H1 (cell line): Measurements from ENCODE around the gene SLC35F3. TPM values are rescaled to one million over a fixed set of nuclear protein-coding genes. Genes with fewer than 3 reads are reported as not detected.

ENCODE experiments used
- CTCF ChIA-PET: fragments of 300-600 bp; sonication (Branson Sonifier 250); formaldehyde crosslinking; loops from one replicate; lab custom pipeline; 2021; ENCODE audit not compliant: partially characterized antibody; lab: Charles Lee
- POLR2A ChIA-PET: fragments of 300-600 bp; sonication (Branson Sonifier 250); formaldehyde crosslinking; loops from one replicate; lab custom pipeline; 2021; ENCODE audit warnings: inconsistent platforms; ENCODE audit not compliant: partially characterized antibody; lab: Charles Lee
- DNase-seq, 2 experiments: peaks; one replicate each; pipeline versions ENCODE4 v3.0.0 to v3.0.0-alpha.2; 2010 to 2022; ENCODE audit warnings: low spot score in 2 of 2, low read depth in 1 of 2, mixed read lengths in 1 of 2
- FAIRE-seq: peaks from 2 replicates; lab custom pipeline; 2011; peaks lifted over from hg19 to GRCh38; lab: Jason Lieb, UNC
- H2AFZ ChIP-seq: 2 replicates; pipeline ENCODE4 v1.8.1; 2012; ENCODE audit warnings: low read length, inconsistent platforms
- H2AK5ac ChIP-seq: 2 replicates; pipeline ENCODE4 v1.6.1; 2013; ENCODE audit warnings: low read depth, low read length
- H2BK120ac ChIP-seq: replicated peaks from 2 replicates; pipeline ENCODE3; 2013; ENCODE audit warnings: low read depth, low read length, inconsistent platforms
- H2BK12ac ChIP-seq: 2 replicates; pipeline ENCODE4 v1.6.1; 2013; ENCODE audit warnings: low read depth, low read length
- H2BK15ac ChIP-seq: 2 replicates; pipeline ENCODE4 v1.6.1; 2013; ENCODE audit warnings: low read length
- H2BK20ac ChIP-seq: 2 replicates; pipeline ENCODE4 v1.6.1; 2013; ENCODE audit warnings: low read length
- H2BK5ac ChIP-seq: 2 replicates; pipeline ENCODE4 v1.6.1; 2013; ENCODE audit warnings: low read depth, low read length
- H3K14ac ChIP-seq: 2 replicates; pipeline ENCODE4 v1.6.1; 2013; ENCODE audit warnings: inconsistent platforms; ENCODE audit not compliant: insufficient read length
- H3K18ac ChIP-seq: 2 replicates; pipeline ENCODE4 v1.6.1; 2013; ENCODE audit warnings: low read length; ENCODE audit errors: extremely low read depth
- H3K23ac ChIP-seq: 2 replicates; pipeline ENCODE4 v1.6.1; 2013; ENCODE audit warnings: inconsistent platforms; ENCODE audit not compliant: insufficient read length
- H3K23me2 ChIP-seq: 2 replicates; pipeline ENCODE4 v1.6.1; 2013; ENCODE audit warnings: low read depth, low read length
- H3K27ac ChIP-seq: 2 replicates; pipeline ENCODE4 v1.6.1; 2011; ENCODE audit warnings: low read depth, low read length, inconsistent platforms
- H3K27me3 ChIP-seq, 4 experiments: replicated peaks in 1 of 4; 1 replicate in 1 of 4; 2 replicates in 3 of 4; pipeline versions ENCODE4 v1.6.1 to v1.8.1; 2011 to 2013; ENCODE audit warnings: low read length in 3 of 4, mild to moderate bottlenecking in 3 of 4, inconsistent platforms in 2 of 4, mixed read lengths in 2 of 4, moderate library complexity in 1 of 4; ENCODE audit not compliant: control insufficient read depth in 3 of 4, insufficient read depth in 3 of 4; ENCODE audit errors: extremely low read depth in 1 of 4
- H3K36me3 ChIP-seq, 4 experiments: 2 replicates each; pipeline versions ENCODE4 v1.6.1 to v1.8.1; 2011 to 2013; ENCODE audit warnings: mild to moderate bottlenecking in 4 of 4, low read length in 3 of 4, moderate library complexity in 2 of 4, control low read depth in 1 of 4, inconsistent platforms in 1 of 4; ENCODE audit not compliant: insufficient read depth in 4 of 4, control insufficient read depth in 2 of 4
- H3K4ac ChIP-seq: replicated peaks from 2 replicates; pipeline ENCODE3; 2013; ENCODE audit warnings: low read length, low read depth, mixed read lengths, inconsistent platforms; ENCODE audit not compliant: insufficient read length
- H3K4me1 ChIP-seq, 4 experiments: replicated peaks in 1 of 4; 1 replicate in 1 of 4; 2 replicates in 3 of 4; pipeline versions ENCODE4 v1.6.1 to v1.8.1; 2011 to 2013; ENCODE audit warnings: low read length in 3 of 4, inconsistent platforms in 2 of 4, mixed read lengths in 1 of 4; ENCODE audit not compliant: insufficient read depth in 4 of 4, control insufficient read depth in 3 of 4
- H3K4me2 ChIP-seq, 2 experiments: 2 replicates each; pipeline versions ENCODE4 v1.6.1 to v1.8.1; 2011 to 2013; ENCODE audit warnings: low read depth in 2 of 2, low read length in 2 of 2, control low read depth in 1 of 2, inconsistent platforms in 1 of 2, mild to moderate bottlenecking in 1 of 2; ENCODE audit not compliant: insufficient read depth in 1 of 2
- H3K4me3 ChIP-seq, 4 experiments: fragments of 200-600, 300-600 bp in 1 of 4; sonication (generic), shearing (Covaris generic), sonication (Bioruptor Twin) in 1 of 4; 2 replicates each; pipeline versions ENCODE4 v1.5.1 to v1.8.1; 2011 to 2016; ENCODE audit warnings: low read length in 4 of 4, low read depth in 3 of 4, control low read depth in 2 of 4, inconsistent platforms in 2 of 4, mild to moderate bottlenecking in 2 of 4, mixed read lengths in 1 of 4, moderate library complexity in 1 of 4; ENCODE audit not compliant: insufficient read depth in 2 of 4; ENCODE audit errors: extremely low read depth in 1 of 4
- H3K56ac ChIP-seq: replicated peaks from 2 replicates; pipeline ENCODE3; 2013; ENCODE audit warnings: low read depth, mild to moderate bottlenecking, mixed read lengths, low read length, inconsistent platforms; ENCODE audit not compliant: insufficient read length
- H3K79me1 ChIP-seq: 2 replicates; pipeline ENCODE4 v1.6.1; 2013; ENCODE audit warnings: low read depth, low read length, control low read depth
- H3K79me2 ChIP-seq, 2 experiments: 2 replicates each; pipeline versions ENCODE4 v1.6.1 to v1.8.1; 2012 to 2013; ENCODE audit warnings: low read length in 2 of 2, mild to moderate bottlenecking in 2 of 2, inconsistent platforms in 1 of 2; ENCODE audit not compliant: insufficient read depth in 2 of 2, control insufficient read depth in 1 of 2
- H3K9ac ChIP-seq, 4 experiments: replicated peaks in 1 of 4; 1 replicate in 1 of 4; 2 replicates in 3 of 4; pipeline versions ENCODE4 v1.6.1 to v1.8.1; 2011 to 2013; ENCODE audit warnings: low read depth in 3 of 4, low read length in 3 of 4, control low read depth in 2 of 4, mild to moderate bottlenecking in 2 of 4, moderate library complexity in 2 of 4, inconsistent platforms in 1 of 4; ENCODE audit errors: extremely low read depth in 1 of 4
- H3K9me3 ChIP-seq, 2 experiments: 2 replicates each; pipeline versions ENCODE4 v1.6.1 to v1.8.1; 2012 to 2013; ENCODE audit warnings: mild to moderate bottlenecking in 2 of 2, moderate library complexity in 2 of 2, control low read depth in 1 of 2, inconsistent platforms in 1 of 2, low read depth in 1 of 2, low read length in 1 of 2, mixed read lengths in 1 of 2; ENCODE audit not compliant: insufficient read depth in 2 of 2
- H4K20me1 ChIP-seq, 2 experiments: replicated peaks in 1 of 2; 2 replicates each; pipeline versions ENCODE3 to v1.8.1; 2011 to 2013; ENCODE audit warnings: inconsistent platforms in 2 of 2, low read length in 2 of 2, mild to moderate bottlenecking in 1 of 2; ENCODE audit not compliant: insufficient read depth in 2 of 2, control insufficient read depth in 1 of 2
- H4K5ac ChIP-seq: 2 replicates; pipeline ENCODE4 v1.6.1; 2013; ENCODE audit warnings: low read length, low read depth, mixed read lengths, inconsistent platforms; ENCODE audit not compliant: insufficient read length
- H4K8ac ChIP-seq: 2 replicates; pipeline ENCODE4 v1.8.0; 2013; ENCODE audit warnings: mild to moderate bottlenecking, moderate library complexity, low read length, inconsistent platforms; ENCODE audit not compliant: insufficient read depth; ENCODE audit errors: extremely low read depth
- H4K91ac ChIP-seq: replicated peaks from 2 replicates; pipeline ENCODE3; 2013; ENCODE audit warnings: low read length, mixed read lengths, inconsistent platforms; ENCODE audit not compliant: insufficient read length
- ASH2L ChIP-seq: fragments of 200-600, 300-600 bp; sonication (generic); IDR thresholded peaks from one replicate; pipeline ENCODE4 v1.7.1; 2017; ENCODE audit warnings: low read length
- BCL11A ChIP-seq, 2 experiments: IDR thresholded peaks; one replicate each; pipeline ENCODE4 v1.6.1; 2011; ENCODE audit warnings: low read depth in 2 of 2, low read length in 2 of 2, mild to moderate bottlenecking in 2 of 2
- BRCA1 ChIP-seq: IDR thresholded peaks from 2 replicates; pipeline ENCODE4 v1.6.1; 2012; ENCODE audit warnings: low read depth, low read length, improper control_type of control experiment
- CEBPB ChIP-seq: IDR thresholded peaks from 2 replicates; pipeline ENCODE4 v1.6.1; 2012; ENCODE audit warnings: low read depth, low read length
- CHD2 ChIP-seq: IDR thresholded peaks from 2 replicates; pipeline ENCODE4 v1.6.1; 2012; ENCODE audit warnings: low read length, improper control_type of control experiment
- GABPA ChIP-seq: IDR thresholded peaks from 2 replicates; pipeline ENCODE4 v1.6.1; 2011; ENCODE audit warnings: mild to moderate bottlenecking, low read length, moderate library complexity, borderline replicate concordance; ENCODE audit not compliant: insufficient read depth
- GTF2F1 ChIP-seq: IDR thresholded peaks from 2 replicates; pipeline ENCODE4 v1.6.1; 2012; ENCODE audit warnings: low read depth, low read length, improper control_type of control experiment, borderline replicate concordance
- HDAC2 ChIP-seq, 2 experiments: fragments of 300-600 bp in 1 of 2; sonication (generic) in 1 of 2; IDR thresholded peaks; 2 replicates each; pipeline ENCODE4 v1.6.1; 2011 to 2012; ENCODE audit warnings: low read depth in 2 of 2, low read length in 2 of 2, mild to moderate bottlenecking in 2 of 2, moderate library complexity in 2 of 2, borderline replicate concordance in 1 of 2, inconsistent platforms in 1 of 2
- JUND ChIP-seq: IDR thresholded peaks from 2 replicates; pipeline ENCODE4 v1.6.1; 2011; ENCODE audit warnings: mild to moderate bottlenecking, improper control_type of control experiment, low read length
- KDM1A ChIP-seq: fragments of 200-600, 300-600 bp; sonication (generic); IDR thresholded peaks from 2 replicates; pipeline ENCODE4 v1.7.1; 2016; ENCODE audit warnings: mild to moderate bottlenecking, low read length, borderline replicate concordance
- POLR2A ChIP-seq, 2 experiments: IDR thresholded peaks; 1 replicate in 1 of 2; 2 replicates in 1 of 2; pipeline ENCODE4 v1.6.1; 2011; ENCODE audit warnings: low read depth in 2 of 2, low read length in 2 of 2, mild to moderate bottlenecking in 2 of 2; ENCODE audit errors: control extremely low read depth in 1 of 2
- POLR2AphosphoS5 ChIP-seq: IDR thresholded peaks from 2 replicates; pipeline ENCODE4 v1.6.1; 2011; ENCODE audit warnings: low read depth, low read length
- SAP30 ChIP-seq: fragments of 300-600 bp; sonication (generic); IDR thresholded peaks from 2 replicates; pipeline ENCODE4 v1.7.1; 2012; ENCODE audit warnings: low read length, moderate library complexity, mild to moderate bottlenecking, inconsistent platforms; ENCODE audit not compliant: insufficient read depth, insufficient replicate concordance
- SIN3A ChIP-seq, 2 experiments: IDR thresholded peaks in 1 of 2; conservative IDR thresholded peaks in 1 of 2; 2 replicates each; pipeline ENCODE4 v1.6.1; 2011 to 2012; ENCODE audit warnings: low read length in 2 of 2, improper control_type of control experiment in 1 of 2, low read depth in 1 of 2, mild to moderate bottlenecking in 1 of 2
- TBP ChIP-seq: IDR thresholded peaks from 2 replicates; pipeline ENCODE4 v1.6.1; 2011; ENCODE audit warnings: low read depth, low read length, improper control_type of control experiment
- YY1 ChIP-seq: IDR thresholded peaks from 2 replicates; pipeline ENCODE4 v1.6.1; 2011; ENCODE audit warnings: low read depth, mild to moderate bottlenecking, low read length
- WGBS, 2 experiments: shearing (Covaris generic) in 1 of 2; methylation state at CpG; one replicate each; pipeline versions ENCODE4 v1.1.6 to v1.1.7; 2013 to 2015; ENCODE audit warnings: low lambda C conversion rate in 2 of 2, mixed read lengths in 2 of 2, inconsistent platforms in 1 of 2, low coverage in 1 of 2, missing lambda C conversion rate in 1 of 2; ENCODE audit not compliant: insufficient replicate concordance in 2 of 2, insufficient coverage in 1 of 2, insufficient read length in 1 of 2; ENCODE audit errors: extremely low coverage in 1 of 2, missing lambda C conversion rate in 1 of 2; 5-methylcytosine and 5-hydroxymethylcytosine counted together
- polyA plus RNA-seq, 7 experiments: library from polyadenylated mRNA; depleted of rRNA in 3 of 7; stranded (reverse) in 5 of 7; unstranded in 2 of 7; fragments of >200 nt in 5 of 7; fragments of 200-250 nt in 2 of 7; gene quantifications; 1 replicate in 5 of 7; 2 replicates in 1 of 7; 4 replicates in 1 of 7; pipeline versions ENCODE4 v1.2.1 to v1.2.3, GENCODE V29; 2011 to 2013; ENCODE audit warnings: missing spikeins in 2 of 7, mixed read lengths in 2 of 7
- total RNA-seq: library from RNA; stranded (reverse); fragmentation: NEBNext Ultra II Directional; extraction: Animal tissue kit (Norgen Biotek cat#: 25700); gene quantifications from 2 replicates; pipeline ENCODE4 v1.2.1, GENCODE V29; 2021

Gene SLC35F3
- total and polyA plus RNA-seq, 2 of the 8 experiments (the other 6 are each of a cell fraction or from before 2014, with no cell fraction given) = 0.78 to 1.2 TPM

- Histone ChIP-seq H3K27ac (no peak overlapping the region), H2AFZ (no peak overlapping the region), H3K4me1 (peaks cover 0 to 5% (median 3%) of the 10 kb centered on the region in 4 experiments; a peak in 4 of 7 replicates), H3K79me1 (no peaks in the 10 kb centered on the region), H4K20me1 (no peaks in the 10 kb centered on the region), H3K23me2 (no peaks in the 10 kb centered on the region), H3K36me3 (no peaks in the 10 kb centered on the region), H3K79me2 (no peaks in the 10 kb centered on the region), H3K18ac (no peak overlapping the region), H3K4me3 (no peak overlapping the region), H3K4ac (no peak overlapping the region), H3K56ac (no peak overlapping the region), H3K9me3 (no peaks in the 10 kb centered on the region), H2BK15ac (no peak overlapping the region), H3K9ac (no peak overlapping the region), H3K23ac (no peak overlapping the region), H2AK5ac (no peak overlapping the region), H3K14ac (no peak overlapping the region), H4K8ac (no peak overlapping the region), H3K4me2 (no peak overlapping the region), H2BK5ac (no peak overlapping the region), H4K91ac (no peak overlapping the region), H4K5ac (no peak overlapping the region), H2BK20ac (no peak overlapping the region), H3K27me3 (no peaks in the 10 kb centered on the region), H2BK120ac (no peak overlapping the region), H2BK12ac (no peak overlapping the region)
- DNase-seq (no peak), FAIRE-seq (no peak)
- WGBS, 2 experiments = 85% methylated on average over 4 of the region's 4 CpGs; no CpG with 5 or more reads in 1 of the 2 experiments
- ChIA-PET POLR2A (no interaction called here), CTCF (interaction anchor here (3.5 kb wide), 1 partner anchor 29 kb away, joined by 8 read pairs; no protein-coding TSS in a partner anchor)
- TF ChIP-seq HDAC2 (IDR thresholded peaks at IDR 0.05; ENCODE audit: borderline replicate concordance in 1 of 2, low read depth in 2 of 2, low read length in 2 of 2) (no peak), YY1 (no peak), BRCA1 (no peak), TBP (no peak), CHD2 (no peak), JUND (no peak), CEBPB (no peak), SIN3A (conservative IDR thresholded peaks at IDR 0.05 in 1 of 2, IDR thresholded peaks at IDR 0.05 in 1 of 2; ENCODE audit: low read depth in 1 of 2, low read length in 2 of 2) (no peak), ASH2L (no peak), BCL11A (IDR thresholded peaks at IDR 0.05; ENCODE audit: low read depth in 2 of 2, low read length in 2 of 2) (no peak), GABPA (no peak), GTF2F1 (no peak), KDM1A (no peak), POLR2AphosphoS5 (no peak), SAP30 (no peak), POLR2A (IDR thresholded peaks at IDR 0.05; ENCODE audit: control extremely low read depth in 1 of 2, low read depth in 2 of 2, low read length in 2 of 2) (no peak)
These were observed 376.0 kb downstream of the SLC35F3 start for GRCh38 chr1:234280500-234280899.
